ENCODE measurements around the gene ZNF280C.
A peak's percentile ranks its signal among the peaks of the same experiment; 100 is the strongest.
"Not testable (repeated sequence)": the region's sequence is repeated elsewhere in the genome, so short reads cannot be mapped to it uniquely, and the experiment has no call there.

Gene ZNF280C

GRCh38 chrX:130260316-130260715 is 8.4 kb downstream of the ZNF280C start:
- no peak for DNase-seq

- DNase-seq: no peak
Observed at GRCh38 chrX:130253916-130254315, 14.8 kb downstream of the ZNF280C start.

GRCh38 chrX:130251671-130252070 is 17.0 kb downstream of the ZNF280C start:
- no peak for DNase-seq

- no peak for DNase-seq
Observed at GRCh38 chrX:130247996-130248395, 20.7 kb downstream of the ZNF280C start.

GRCh38 chrX:130246084-130246483 is 22.6 kb downstream of the ZNF280C start:
- no peak for DNase-seq

- no peak for DNase-seq
Observed at GRCh38 chrX:130245441-130245840, 23.3 kb downstream of the ZNF280C start.

- DNase-seq: not testable (repeated sequence)
Observed at GRCh38 chrX:130231184-130231583, 37.5 kb downstream of the ZNF280C start.

- no peak for DNase-seq
Observed at GRCh38 chrX:130228871-130229270, 39.8 kb downstream of the ZNF280C start.

GRCh38 chrX:130224810-130225209 is 43.9 kb downstream of the ZNF280C start:
- DNase-seq: peak in 1 of 3 donors; percentile 19

GRCh38 chrX:130216320-130216719 is 52.4 kb downstream of the ZNF280C start:
- DNase-seq: peak in 1 of 3 donors; percentile 1

- DNase-seq: no peak
Observed at GRCh38 chrX:130213376-130213775, 55.3 kb downstream of the ZNF280C start.

- no peak for DNase-seq
Observed at GRCh38 chrX:130212371-130212770, 56.3 kb downstream of the ZNF280C start.

- no peak for DNase-seq
Observed at GRCh38 chrX:130211415-130212186, 57.1 kb downstream of the ZNF280C start.

GRCh38 chrX:130204647-130205046 is 64.1 kb downstream of the ZNF280C start:
- no peak for DNase-seq

- no peak for DNase-seq
Observed at GRCh38 chrX:130197464-130197863, 71.2 kb downstream of the ZNF280C start.

GRCh38 chrX:130196466-130196865 is 72.2 kb downstream of the ZNF280C start:
- no peak for DNase-seq

GRCh38 chrX:130190801-130191200 is 77.9 kb downstream of the ZNF280C start:
- no peak for DNase-seq

- DNase-seq: no peak
Observed at GRCh38 chrX:130186651-130187050, 82.0 kb downstream of the ZNF280C start.

- DNase-seq: no peak
Observed at GRCh38 chrX:130184857-130185256, 83.8 kb downstream of the ZNF280C start.

- DNase-seq: no peak
Observed at GRCh38 chrX:130184168-130184567, 84.5 kb downstream of the ZNF280C start.

- no peak for DNase-seq
Observed at GRCh38 chrX:130179579-130180215, 89.0 kb downstream of the ZNF280C start.

GRCh38 chrX:130179170-130179569 is 89.5 kb downstream of the ZNF280C start:
- DNase-seq: no peak

GRCh38 chrX:130176942-130177341 is 91.8 kb downstream of the ZNF280C start:
- DNase-seq: no peak

GRCh38 chrX:130176354-130176776 is 92.3 kb downstream of the ZNF280C start:
- DNase-seq: peak; percentile 27 to 41 (median 37)
